KBM-7 (cell line): Measurements from ENCODE around the gene GSTT4.
"Not testable (repeated sequence)": the region's sequence is repeated elsewhere in the genome, so short reads cannot be mapped to it uniquely, and the experiment has no call there.

Experiments used
- DNase-seq: peaks from one replicate; pipeline ENCODE4 v3.0.0-alpha.2; 2015
- in situ Hi-C: fragments of 300-500 bp; cut with MboI; formaldehyde crosslinking; loops from 2 replicates; pipeline ENCODE4 v1.14.3; 2020; ENCODE audit warnings: low sequenced_read_pairs, low pct_unique_long_range_greater_than_20kb, mixed read lengths

The GSTT4 gene

DNA sequence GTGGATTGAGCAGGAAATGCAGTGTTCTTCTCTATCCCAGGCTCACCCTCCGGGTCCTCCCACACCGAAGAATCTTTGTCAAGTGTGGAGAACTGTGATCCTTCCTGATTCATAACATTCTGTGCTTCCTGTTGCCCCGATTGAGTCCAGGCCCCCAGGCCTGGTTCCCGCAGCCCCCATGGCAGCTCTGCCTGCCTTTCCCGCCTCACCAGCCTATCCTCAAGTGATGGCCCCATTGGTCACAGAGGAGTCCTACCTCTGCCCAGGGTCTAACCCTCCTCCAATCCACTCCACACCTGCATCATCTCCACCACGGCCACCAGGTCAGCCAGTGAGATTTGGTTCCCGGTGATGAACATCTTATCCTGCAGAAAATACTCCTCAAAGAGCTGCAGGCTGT, 5.5 kb downstream of the GSTT4 start:
- DNase-seq, in situ Hi-C loops: not testable (repeated sequence)

GRCh38 chr22:23997092-23997491, 8.2 kb downstream of the GSTT4 start:
- in situ Hi-C loops: no loop called here
- DNase-seq: no peak

DNA sequence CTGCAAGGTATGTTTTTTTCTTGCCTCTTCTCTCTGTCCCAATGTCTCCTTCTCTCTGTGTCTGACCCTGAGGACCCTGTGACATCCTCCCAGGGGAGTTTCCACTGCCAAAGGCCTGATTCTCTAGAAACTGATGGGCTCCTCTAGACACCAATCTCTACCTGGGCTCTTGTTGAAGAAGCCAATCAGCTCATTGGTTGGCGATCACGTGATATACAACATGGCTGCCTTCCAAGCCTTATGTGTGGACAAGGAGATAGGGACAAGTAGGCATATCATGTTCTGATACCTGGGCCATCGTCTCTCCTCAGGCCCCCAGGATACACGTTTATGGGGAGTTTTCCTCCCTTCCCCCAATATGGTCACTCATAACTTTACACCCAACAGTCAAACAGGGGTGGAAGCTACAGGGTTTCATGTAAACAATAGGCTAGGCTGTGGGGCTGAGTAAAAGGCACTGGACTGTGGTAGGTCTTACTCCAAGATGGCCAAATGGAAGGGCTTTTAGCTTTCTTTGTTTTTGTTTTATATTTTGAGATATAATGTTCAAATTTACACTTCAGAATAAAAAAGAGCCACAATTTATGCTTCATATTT, 11.6 kb downstream of the GSTT4 start:
- in situ Hi-C loops, DNase-seq: not testable (repeated sequence)

DNA sequence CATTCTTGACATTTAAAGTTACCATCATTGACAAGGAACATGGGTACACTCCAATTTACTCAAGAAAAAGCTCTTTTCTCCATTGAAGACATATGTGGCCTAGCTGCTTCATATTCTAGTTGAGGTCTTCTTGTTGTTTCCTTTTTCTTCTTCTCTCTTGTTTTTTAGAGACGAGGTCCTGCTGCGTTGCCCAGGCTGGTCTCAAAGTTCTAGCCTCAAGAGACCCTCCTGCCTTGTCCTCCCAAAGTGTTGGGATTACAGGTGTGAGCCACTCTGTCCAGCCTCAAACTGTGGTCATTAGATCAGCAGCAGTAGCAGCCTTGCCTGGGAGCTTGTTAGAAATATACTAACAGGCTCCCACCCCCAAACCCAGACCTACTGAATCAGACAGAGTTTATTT, 12.2 kb downstream of the GSTT4 start:
- in situ Hi-C loops, DNase-seq: not testable (repeated sequence)

DNA sequence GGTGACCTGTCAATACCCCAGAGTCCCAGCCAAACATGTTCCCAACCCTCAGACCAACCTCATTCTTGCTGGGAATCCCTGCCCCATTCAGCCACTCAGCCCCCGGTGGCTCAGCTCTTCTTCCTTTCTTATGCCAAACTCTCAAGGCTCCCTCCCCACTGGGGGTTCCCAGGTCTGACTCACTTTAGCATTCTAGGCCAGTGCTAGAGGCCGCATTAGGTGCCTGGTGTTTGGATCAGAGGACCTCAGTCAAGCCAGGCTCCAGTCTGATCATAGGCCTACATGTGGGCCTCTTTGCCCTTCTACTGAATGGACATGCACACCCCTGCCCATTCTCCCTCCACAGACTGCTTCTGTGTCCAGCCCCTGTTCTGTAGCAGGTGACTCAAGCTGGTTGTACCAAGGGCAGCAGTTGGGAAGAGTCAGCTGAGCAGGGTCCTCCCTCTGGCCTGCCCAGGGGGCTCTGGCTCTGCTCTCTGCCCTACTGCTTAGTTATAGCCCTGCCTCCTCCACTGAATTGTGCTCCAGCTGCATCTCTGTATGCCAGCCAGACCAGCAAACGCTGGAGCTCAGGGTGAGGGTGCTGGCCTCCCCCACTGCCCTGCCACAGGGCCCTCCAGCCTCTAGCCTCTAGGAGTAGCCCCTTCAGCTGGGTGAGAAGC, 15.5 kb downstream of the GSTT4 start:
- in situ Hi-C loops, DNase-seq: not testable (repeated sequence)

DNA sequence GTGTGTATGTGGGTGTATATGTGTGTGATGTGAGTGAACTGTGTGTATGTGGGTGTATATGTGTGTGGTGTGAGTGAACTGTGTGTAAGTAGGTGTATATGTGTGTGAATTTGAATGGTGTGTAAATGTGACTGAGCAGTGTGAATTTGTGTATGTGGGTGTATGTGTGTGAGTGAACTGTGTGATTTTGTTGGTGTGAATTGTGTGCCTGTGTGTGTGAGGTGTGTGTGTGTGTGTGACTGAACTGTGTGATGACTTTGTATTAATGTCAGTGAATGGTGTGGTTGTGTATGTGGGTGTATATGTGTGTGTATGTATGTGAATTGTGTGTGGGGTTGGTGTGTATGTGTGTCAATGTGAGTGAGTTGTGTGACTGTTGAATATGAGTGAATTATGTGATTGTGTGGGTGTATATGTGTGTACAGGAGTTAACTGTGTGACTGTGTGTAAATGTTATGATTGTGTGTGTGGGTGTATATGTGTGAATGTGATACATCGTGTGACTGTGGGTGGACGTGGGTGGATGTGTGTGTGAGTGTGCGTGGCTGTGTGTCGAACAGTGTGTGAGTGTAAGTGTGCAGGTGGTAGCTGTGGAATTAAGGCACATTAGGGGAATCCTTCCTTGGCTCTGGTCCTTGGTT, 18.6 kb downstream of the GSTT4 start:
- DNase-seq, in situ Hi-C loops: not testable (repeated sequence)

DNA sequence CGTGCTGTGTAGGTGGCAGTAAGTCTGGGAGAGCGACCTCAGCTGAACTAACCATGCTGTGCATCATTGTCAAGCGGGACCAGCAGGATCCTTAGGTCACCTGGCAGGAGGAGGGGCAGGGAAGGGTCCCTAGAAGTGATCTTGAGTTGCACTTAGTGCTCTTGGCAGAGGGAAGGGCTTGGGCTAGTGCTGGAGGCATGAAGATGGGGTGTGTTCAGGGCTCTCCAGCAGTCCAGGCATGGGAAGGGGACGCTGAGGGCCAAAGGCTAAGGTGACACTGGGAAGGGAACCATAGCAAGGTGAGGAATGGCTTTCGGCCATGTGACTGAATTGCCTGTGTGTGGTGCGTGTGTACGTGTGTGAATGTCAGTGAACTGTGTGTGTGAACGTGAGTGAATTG, 19.2 kb downstream of the GSTT4 start:
- in situ Hi-C loops: not testable (repeated sequence)

GRCh38 chr22:23984430-23984829, 20.8 kb downstream of the GSTT4 start:
- in situ Hi-C loops: no loop called here
- DNase-seq: peak; percentile 79

More for the DNA sequence above, 19.2 kb downstream of the GSTT4 start:
- not testable (repeated sequence) for DNase-seq

- in situ Hi-C loops, DNase-seq: not testable (repeated sequence)
Measured at GRCh38 chr22:23980567-23980966, 24.7 kb downstream of the GSTT4 start.

DNA sequence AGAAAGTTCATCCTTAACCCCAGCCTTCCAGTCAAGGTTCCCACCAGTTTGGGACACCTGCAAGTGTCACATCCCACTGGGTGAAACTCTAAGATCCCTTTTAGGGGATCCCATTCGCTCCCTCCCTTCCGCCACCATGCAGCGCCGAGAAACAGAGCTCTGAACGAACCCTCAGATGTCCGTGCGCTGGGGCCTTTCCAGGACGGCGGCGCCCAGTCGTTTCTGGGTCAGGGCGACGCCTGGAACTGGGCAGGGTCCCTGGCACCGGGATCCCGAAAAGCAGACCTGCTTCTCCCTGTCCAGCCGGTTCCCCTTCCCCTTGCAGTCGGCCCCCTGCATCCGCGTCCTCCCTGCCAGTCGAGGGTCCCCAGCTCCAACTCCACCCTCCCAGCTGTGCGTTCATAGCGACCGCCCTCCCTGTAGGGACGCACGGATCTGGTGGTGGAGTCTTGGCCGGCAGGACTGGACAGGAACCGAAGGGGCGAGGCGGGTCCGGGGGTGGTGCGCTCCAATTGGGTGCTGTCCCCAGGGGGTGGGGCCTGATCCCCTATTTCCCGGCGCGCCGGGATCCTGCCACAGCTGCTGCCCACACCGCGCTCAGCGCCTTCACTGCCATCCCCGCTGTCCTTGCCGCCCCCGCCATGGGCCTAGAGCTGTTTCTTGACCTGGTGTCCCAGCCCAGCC, 25.6 kb downstream of the GSTT4 start, which contains the start of gene GSTT2:
Gene GSTT2 (plus strand): TSS at position 578 of the 684 bp plus-strand sequence.
- in situ Hi-C loops, DNase-seq: not testable (repeated sequence)

- in situ Hi-C loops, DNase-seq: not testable (repeated sequence)
Measured at GRCh38 chr22:23977304-23977703, 27.9 kb downstream of the GSTT4 start.

GRCh38 chr22:23974836-23975352, 30.4 kb downstream of the GSTT4 start:
- not testable (repeated sequence) for DNase-seq

DNA sequence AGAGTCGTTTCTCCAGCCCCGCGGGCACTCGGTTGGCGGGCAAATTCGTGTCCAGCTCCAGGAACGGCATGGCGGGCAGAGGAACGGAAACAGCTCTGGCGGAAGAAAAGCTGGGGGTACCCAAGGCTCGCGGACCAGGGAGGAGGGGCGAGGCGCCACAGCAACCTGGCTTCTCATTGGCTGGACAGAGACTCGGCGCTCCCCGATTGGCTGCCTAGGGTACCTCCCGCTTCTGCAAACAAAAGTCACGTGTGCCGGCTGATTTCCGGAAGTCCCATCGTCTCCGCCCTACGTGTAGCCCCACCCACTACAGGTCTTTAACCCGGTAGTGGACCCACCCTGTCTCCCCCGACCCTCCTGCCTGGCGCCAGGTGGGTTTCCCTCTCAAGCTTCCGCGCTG, 30.9 kb downstream of the GSTT4 start, which contains the start of gene DDT:
Gene DDT (minus strand): TSS at position 97 of the 400 bp plus-strand sequence. CDS start 27 bp downstream, at position 70.
- in situ Hi-C loops, DNase-seq: not testable (repeated sequence)

More at GRCh38 chr22:23974836-23975352, 30.4 kb downstream of the GSTT4 start:
- in situ Hi-C loops: not testable (repeated sequence)

- in situ Hi-C loops, DNase-seq: not testable (repeated sequence)
Measured at GRCh38 chr22:23971927-23972326, 33.3 kb downstream of the GSTT4 start.

DNA sequence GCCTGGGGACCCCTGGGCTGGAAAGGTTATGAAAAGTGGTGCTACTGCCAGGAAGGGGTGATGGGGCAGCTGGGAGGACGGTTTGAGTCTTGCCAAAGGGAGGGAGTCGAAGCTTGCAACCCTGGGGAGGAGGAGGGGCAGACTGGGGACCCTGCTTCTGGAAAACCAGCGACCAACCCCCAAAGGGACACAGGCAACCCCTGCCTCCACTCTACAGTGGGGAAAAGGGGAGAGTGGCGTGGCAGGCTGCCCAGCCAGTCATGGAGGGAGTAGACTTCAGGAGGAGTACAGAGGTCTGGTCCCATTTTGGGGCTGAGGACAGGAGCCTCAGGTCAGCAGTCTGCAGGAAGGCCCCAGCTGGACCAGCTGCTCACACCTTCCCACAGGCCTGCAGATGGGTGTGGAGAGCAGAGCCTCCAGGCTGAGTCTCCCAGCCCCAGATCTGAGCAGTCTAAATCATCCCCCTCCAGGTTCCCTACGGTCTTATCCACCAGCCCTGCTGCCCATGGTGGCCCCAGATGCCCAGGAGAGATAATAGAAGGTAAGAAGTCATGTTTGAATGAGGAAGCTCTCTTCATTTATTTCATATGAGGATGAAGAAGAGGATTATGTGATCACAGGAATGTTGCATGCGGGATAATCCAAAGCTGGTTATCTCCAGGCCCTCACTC, 34.3 kb downstream of the GSTT4 start:
- in situ Hi-C loops: no loop called here
- DNase-seq: no peak

- no peak for DNase-seq
- in situ Hi-C loops: no loop called here
Measured at GRCh38 chr22:23970201-23970641, 35.0 kb downstream of the GSTT4 start.

DNA sequence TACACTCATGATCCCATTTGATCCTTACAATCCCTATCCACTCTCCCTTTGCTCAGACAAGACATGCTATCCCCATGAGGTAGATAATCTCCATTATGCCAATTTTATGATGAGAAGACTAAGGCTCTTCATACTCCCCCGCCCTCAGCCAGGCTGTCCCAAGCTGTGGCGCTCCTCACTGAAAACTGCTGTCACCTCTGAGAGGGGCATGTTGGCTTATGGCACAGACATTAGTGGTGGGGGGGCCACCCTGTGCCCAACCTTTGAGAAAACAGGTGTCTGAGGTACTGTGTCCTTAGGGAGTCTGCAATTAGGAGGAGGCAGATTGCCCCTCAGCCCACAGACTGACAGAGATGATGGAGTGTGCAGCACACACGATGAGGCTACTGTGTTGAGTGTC, 36.2 kb downstream of the GSTT4 start:
- in situ Hi-C loops: no loop called here

DNA sequence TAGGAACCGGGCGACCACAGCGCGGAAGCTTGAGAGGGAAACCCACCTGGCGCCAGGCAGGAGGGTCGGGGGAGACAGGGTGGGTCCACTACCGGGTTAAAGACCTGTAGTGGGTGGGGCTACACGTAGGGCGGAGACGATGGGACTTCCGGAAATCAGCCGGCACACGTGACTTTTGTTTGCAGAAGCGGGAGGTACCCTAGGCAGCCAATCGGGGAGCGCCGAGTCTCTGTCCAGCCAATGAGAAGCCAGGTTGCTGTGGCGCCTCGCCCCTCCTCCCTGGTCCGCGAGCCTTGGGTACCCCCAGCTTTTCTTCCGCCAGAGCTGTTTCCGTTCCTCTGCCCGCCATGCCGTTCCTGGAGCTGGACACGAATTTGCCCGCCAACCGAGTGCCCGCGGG, 38.7 kb downstream of the GSTT4 start, which contains the start of gene DDTL:
Gene DDTL (plus strand): TSS at position 321 of the 400 bp plus-strand sequence. CDS start 27 bp downstream, at position 348.
- in situ Hi-C loops, DNase-seq: not testable (repeated sequence)

More for the DNA sequence above, 36.2 kb downstream of the GSTT4 start:
- no peak for DNase-seq
